ENCODE results near the gene CPLX4.
A peak's percentile ranks its signal among the peaks of the same experiment; 100 is the strongest.

The CPLX4 gene

DNA sequence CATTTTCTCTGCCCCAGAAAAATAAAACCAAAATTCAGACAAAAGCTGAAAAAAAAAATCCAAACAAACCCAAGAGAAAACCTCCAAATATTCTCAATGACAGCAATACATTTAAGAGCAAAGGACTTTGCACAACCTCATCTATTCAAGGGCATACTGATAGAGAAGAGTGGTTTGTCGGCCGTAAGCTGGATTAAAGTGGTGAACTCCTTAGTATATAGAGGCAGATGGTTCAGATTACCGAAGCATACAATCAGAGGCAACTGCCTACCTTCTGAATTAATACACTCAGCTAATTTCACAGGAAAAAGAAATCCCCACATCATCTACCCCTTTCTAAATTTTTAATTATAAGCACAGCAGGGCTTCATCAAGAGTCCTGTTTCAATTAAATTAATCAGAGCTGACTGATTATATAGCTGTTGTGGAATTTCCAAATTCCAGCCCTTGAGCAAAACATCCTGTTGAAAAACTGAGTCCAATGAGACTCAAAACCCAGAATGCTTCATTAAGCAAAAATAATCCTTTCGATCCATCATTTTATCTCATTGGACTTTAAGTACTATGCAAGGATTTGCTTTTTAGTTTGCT is at the start of gene CPLX4:
Gene CPLX4 (minus strand): TSS at position 190 of the 591 bp plus-strand sequence. CDS start 187 bp downstream, at position 3.
- H3K4me3 ChIP-seq (ENCODE audit: low read depth in 1 of 2, low read length in 2 of 2), result no peak within 1 kb of the TSS
- no peak within 1 kb of the TSS for H3K4me2 ChIP-seq (ENCODE audit: insufficient read depth, low read length)
- H3K4me1 ChIP-seq (ENCODE audit: insufficient read depth, low read length), result no peaks in the 10 kb centered on the region
- H2AFZ ChIP-seq (ENCODE audit: low read depth, low read length), result no peak within 1 kb of the TSS
- no peaks in the 10 kb centered on the region for H3K79me2 ChIP-seq (ENCODE audit: insufficient read depth, low read length)
- no peaks in the 10 kb centered on the region for H3K27me3 ChIP-seq (ENCODE audit: insufficient read depth, low read length, poor library complexity)
- DNase-seq, result no peak
- H3K9me3 ChIP-seq (ENCODE audit: insufficient read depth, low read length, severe bottlenecking), result no peaks in the 10 kb centered on the region
- H3K27ac ChIP-seq (ENCODE audit: low read length), result no peak within 1 kb of the TSS
- H3K36me3 ChIP-seq (ENCODE audit: insufficient read depth, low read length), result no peaks in the 10 kb centered on the region
- ATAC-seq (ENCODE audit: insufficient read depth, low read depth), result no peak
- no peak within 1 kb of the TSS for H3K9ac ChIP-seq (ENCODE audit: low read depth, low read length)
- no peaks in the 10 kb centered on the region for H4K20me1 ChIP-seq (ENCODE audit: insufficient read depth, low read length)
- TF ChIP-seq EZH2 (IDR thresholded peaks at IDR 0.05; ENCODE audit: borderline replicate concordance, low read depth, low read length, severe bottlenecking) (no peak), CTCF (IDR thresholded peaks at IDR 0.05; ENCODE audit: borderline replicate concordance, extremely low read depth, low read length, poor library complexity, severe bottlenecking) (no peak)

GRCh38 chr18:59360381-59360780 is 41.9 kb upstream of the CPLX4 start:
- H3K4me2 ChIP-seq (ENCODE audit: insufficient read depth, low read length), result no peak overlapping the region

DNA sequence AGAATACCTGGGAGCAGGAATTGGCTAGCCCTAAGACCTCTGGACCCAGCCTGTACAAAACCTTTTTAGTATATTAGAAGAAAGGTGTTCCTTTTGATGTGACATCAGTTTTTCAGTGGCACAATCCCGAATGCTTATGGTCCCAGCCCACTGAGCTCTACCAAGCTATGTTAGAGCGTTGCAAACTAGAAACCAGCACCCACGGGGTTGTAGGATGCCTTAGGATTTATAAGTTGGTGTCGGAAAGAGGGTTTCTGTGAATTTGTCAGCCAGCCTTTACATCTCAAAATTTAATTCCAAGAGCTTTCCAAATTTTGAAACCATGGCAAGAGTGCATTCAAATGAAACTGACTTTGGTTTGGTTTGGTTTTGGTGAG is 41.1 kb upstream of the CPLX4 start:
- H3K9me3 ChIP-seq (ENCODE audit: insufficient read depth, low read length, severe bottlenecking), result no peaks in the 10 kb centered on the region
- peaks cover 22% of the 10 kb centered on the region for H3K36me3 ChIP-seq (ENCODE audit: insufficient read depth, low read length)
- H3K4me3 ChIP-seq (ENCODE audit: low read depth in 1 of 2, low read length in 2 of 2), result peak overlapping the region; percentile 80 to 95; a peak in 3 of 4 replicates
- peaks cover 13% of the 10 kb centered on the region for H3K27me3 ChIP-seq (ENCODE audit: insufficient read depth, low read length, poor library complexity)
- peaks cover 38% of the 10 kb centered on the region for H3K79me2 ChIP-seq (ENCODE audit: insufficient read depth, low read length)
- H3K9ac ChIP-seq (ENCODE audit: low read depth, low read length), result peak overlapping the region; percentile 85
- peaks cover 29% of the 10 kb centered on the region for H3K4me1 ChIP-seq (ENCODE audit: insufficient read depth, low read length)
- TF ChIP-seq CTCF (IDR thresholded peaks at IDR 0.05; ENCODE audit: borderline replicate concordance, extremely low read depth, low read length, poor library complexity, severe bottlenecking), result no peak
- TF ChIP-seq EZH2 (IDR thresholded peaks at IDR 0.05; ENCODE audit: borderline replicate concordance, low read depth, low read length, severe bottlenecking), result no peak
- peak overlapping the region; percentile 70 for H3K4me2 ChIP-seq (ENCODE audit: insufficient read depth, low read length)
- peaks cover 10% of the 10 kb centered on the region; the same call in 1 of the 2 replicates for H4K20me1 ChIP-seq (ENCODE audit: insufficient read depth, low read length)
- ATAC-seq (ENCODE audit: insufficient read depth, low read depth), result peak; percentile 3
- H2AFZ ChIP-seq (ENCODE audit: low read depth, low read length), result peak overlapping the region; percentile 84
- DNase-seq, result no peak
- no peak overlapping the region for H3K27ac ChIP-seq (ENCODE audit: low read length)

More at GRCh38 chr18:59360381-59360780, 41.9 kb upstream of the CPLX4 start:
- Histone ChIP-seq H3K79me2 (ENCODE audit: insufficient read depth, low read length) (peaks cover 37% of the 10 kb centered on the region), H3K36me3 (ENCODE audit: insufficient read depth, low read length) (peaks cover 13% of the 10 kb centered on the region), H3K9me3 (ENCODE audit: insufficient read depth, low read length, severe bottlenecking) (no peaks in the 10 kb centered on the region), H3K4me3 (ENCODE audit: low read depth in 1 of 2, low read length in 2 of 2) (no peak overlapping the region), H3K9ac (ENCODE audit: low read depth, low read length) (no peak overlapping the region), H3K27ac (ENCODE audit: low read length) (no peak overlapping the region), H2AFZ (ENCODE audit: low read depth, low read length) (no peak overlapping the region), H4K20me1 (ENCODE audit: insufficient read depth, low read length) (peaks cover 7% of the 10 kb centered on the region; the same call in 1 of the 2 replicates), H3K4me1 (ENCODE audit: insufficient read depth, low read length) (peaks cover 29% of the 10 kb centered on the region), H3K27me3 (ENCODE audit: insufficient read depth, low read length, poor library complexity) (peaks cover 13% of the 10 kb centered on the region)
- ATAC-seq (ENCODE audit: insufficient read depth, low read depth) (no peak), DNase-seq (no peak)
- no peak for TF ChIP-seq CTCF (IDR thresholded peaks at IDR 0.05; ENCODE audit: borderline replicate concordance, extremely low read depth, low read length, poor library complexity, severe bottlenecking)
- no peak for TF ChIP-seq EZH2 (IDR thresholded peaks at IDR 0.05; ENCODE audit: borderline replicate concordance, low read depth, low read length, severe bottlenecking)
